ENCODE results near the gene TRIM62.

The TRIM62 gene

GRCh38 chr1:33155877-33156538 is 25.8 kb downstream of the TRIM62 start:
- in situ Hi-C loops (cut with HindIII; ENCODE audit: low sequenced_read_pairs) = no loop called here
- no peak for DNase-seq (ENCODE audit: low read depth, low spot score)
- H3K4me3 ChIP-seq (ENCODE audit: low read depth, low read length) = no peak overlapping the region
- TF ChIP-seq CTCF (IDR thresholded peaks at IDR 0.05; ENCODE audit: low read depth, low read length) = no peak

- DNase-seq (ENCODE audit: low read depth, low spot score) = no peak
- in situ Hi-C loops (cut with HindIII; ENCODE audit: low sequenced_read_pairs) = no loop called here
- no peak overlapping the region for H3K4me3 ChIP-seq (ENCODE audit: low read depth, low read length)
- no peak for TF ChIP-seq CTCF (IDR thresholded peaks at IDR 0.05; ENCODE audit: low read depth, low read length)
Observed at GRCh38 chr1:33153650-33154049, 28.2 kb downstream of the TRIM62 start.

- in situ Hi-C loops (cut with HindIII; ENCODE audit: low sequenced_read_pairs) = no loop called here
- TF ChIP-seq CTCF (IDR thresholded peaks at IDR 0.05; ENCODE audit: low read depth, low read length) = no peak
- peak; percentile 64 for DNase-seq (ENCODE audit: low read depth, low spot score)
- H3K4me3 ChIP-seq (ENCODE audit: low read depth, low read length) = no peak overlapping the region
Observed at GRCh38 chr1:33152685-33153432, 29.0 kb downstream of the TRIM62 start.

GRCh38 chr1:33151116-33151515 is 30.7 kb downstream of the TRIM62 start:
- H3K4me3 ChIP-seq (ENCODE audit: low read depth, low read length) = no peak overlapping the region
- in situ Hi-C loops (cut with HindIII; ENCODE audit: low sequenced_read_pairs) = no loop called here
- no peak for TF ChIP-seq CTCF (IDR thresholded peaks at IDR 0.05; ENCODE audit: low read depth, low read length)
- DNase-seq (ENCODE audit: low read depth, low spot score) = no peak

- in situ Hi-C loops (cut with HindIII; ENCODE audit: low sequenced_read_pairs) = no loop called here
- no peak for TF ChIP-seq CTCF (IDR thresholded peaks at IDR 0.05; ENCODE audit: low read depth, low read length)
- no peak for DNase-seq (ENCODE audit: low read depth, low spot score)
- H3K4me3 ChIP-seq (ENCODE audit: low read depth, low read length) = no peak overlapping the region
Observed at GRCh38 chr1:33150522-33150921, 31.3 kb downstream of the TRIM62 start.

GRCh38 chr1:33149453-33150190 is 32.2 kb downstream of the TRIM62 start:
- TF ChIP-seq CTCF (IDR thresholded peaks at IDR 0.05; ENCODE audit: low read depth, low read length) = no peak
- in situ Hi-C loops (cut with HindIII; ENCODE audit: low sequenced_read_pairs) = no loop called here
- DNase-seq (ENCODE audit: low read depth, low spot score) = no peak
- H3K4me3 ChIP-seq (ENCODE audit: low read depth, low read length) = no peak overlapping the region
